ENCODE results near the gene HGS.
"Not testable (repeated sequence)": the region's sequence is repeated elsewhere in the genome, so short reads cannot be mapped to it uniquely, and the experiment has no call there.

Gene HGS

DNA sequence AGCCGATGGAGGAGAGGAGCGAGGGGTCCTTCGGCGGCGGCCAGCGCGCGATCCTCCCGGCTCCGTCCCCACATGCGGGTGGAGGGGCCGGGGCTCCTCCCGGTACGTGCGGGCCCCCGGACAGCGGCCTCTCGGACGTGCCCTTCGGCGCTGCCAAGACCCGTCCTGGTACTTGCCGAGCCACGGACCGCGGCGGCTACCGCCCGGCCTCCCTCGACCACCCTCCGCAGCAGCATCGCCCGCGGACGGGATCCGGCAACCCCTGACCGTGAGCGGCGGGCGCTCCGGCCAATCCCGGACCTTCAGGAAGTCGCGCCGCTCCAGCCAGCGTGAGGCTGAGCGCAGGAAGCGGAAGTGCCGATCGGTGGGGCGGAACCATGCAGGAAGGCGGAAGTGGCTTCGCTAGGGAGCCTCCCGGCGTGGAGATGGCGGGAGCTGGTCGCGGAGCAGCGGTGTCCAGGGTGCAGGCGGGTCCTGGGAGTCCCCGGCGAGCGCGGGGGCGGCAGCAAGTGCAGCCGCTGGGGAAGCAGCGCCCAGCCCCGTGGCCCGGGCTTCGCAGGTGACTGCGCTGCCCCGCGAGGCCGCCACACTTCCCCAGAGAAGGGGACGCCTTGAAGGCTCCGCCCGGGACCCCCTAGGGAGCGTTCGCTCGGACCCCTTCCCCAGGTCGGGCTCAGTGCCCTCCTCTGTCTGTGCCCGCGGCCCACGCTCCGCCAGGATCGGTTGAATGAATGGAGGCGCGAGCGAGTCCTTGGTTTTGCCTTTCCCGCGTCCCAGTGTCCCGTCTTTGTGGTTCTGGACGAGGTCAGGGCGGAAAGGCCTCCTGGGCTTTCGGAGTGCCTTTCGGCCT, 17.2 kb upstream of the HGS start, which contains the start of the genes CCDC137 and OXLD1:
CCDC137 (plus strand) TSS at position 396 of the 850 bp plus-strand sequence; CDS start at position 426, 30 bp downstream.
OXLD1 (minus strand) TSS at position 264 of the 850 bp plus-strand sequence; CDS start at position 236, 28 bp downstream.
- TF ChIP-seq, protein P1, sequence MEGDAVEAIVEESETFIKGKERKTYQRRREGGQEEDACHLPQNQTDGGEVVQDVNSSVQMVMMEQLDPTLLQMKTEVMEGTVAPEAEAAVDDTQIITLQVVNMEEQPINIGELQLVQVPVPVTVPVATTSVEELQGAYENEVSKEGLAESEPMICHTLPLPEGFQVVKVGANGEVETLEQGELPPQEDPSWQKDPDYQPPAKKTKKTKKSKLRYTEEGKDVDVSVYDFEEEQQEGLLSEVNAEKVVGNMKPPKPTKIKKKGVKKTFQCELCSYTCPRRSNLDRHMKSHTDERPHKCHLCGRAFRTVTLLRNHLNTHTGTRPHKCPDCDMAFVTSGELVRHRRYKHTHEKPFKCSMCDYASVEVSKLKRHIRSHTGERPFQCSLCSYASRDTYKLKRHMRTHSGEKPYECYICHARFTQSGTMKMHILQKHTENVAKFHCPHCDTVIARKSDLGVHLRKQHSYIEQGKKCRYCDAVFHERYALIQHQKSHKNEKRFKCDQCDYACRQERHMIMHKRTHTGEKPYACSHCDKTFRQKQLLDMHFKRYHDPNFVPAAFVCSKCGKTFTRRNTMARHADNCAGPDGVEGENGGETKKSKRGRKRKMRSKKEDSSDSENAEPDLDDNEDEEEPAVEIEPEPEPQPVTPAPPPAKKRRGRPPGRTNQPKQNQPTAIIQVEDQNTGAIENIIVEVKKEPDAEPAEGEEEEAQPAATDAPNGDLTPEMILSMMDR (IDR thresholded peaks at IDR 0.05; ENCODE audit: low read depth, low read length), result no peak
- peak within 1 kb of the TSS; percentile 92 to 94 for H3K4me3 ChIP-seq (replicated peaks in 1 of 2; ENCODE audit: low read depth in 2 of 2, low read length in 2 of 2)
- DNase-seq (ENCODE audit: low read depth in 2 of 2), result peak; percentile 96 to 98

DNA sequence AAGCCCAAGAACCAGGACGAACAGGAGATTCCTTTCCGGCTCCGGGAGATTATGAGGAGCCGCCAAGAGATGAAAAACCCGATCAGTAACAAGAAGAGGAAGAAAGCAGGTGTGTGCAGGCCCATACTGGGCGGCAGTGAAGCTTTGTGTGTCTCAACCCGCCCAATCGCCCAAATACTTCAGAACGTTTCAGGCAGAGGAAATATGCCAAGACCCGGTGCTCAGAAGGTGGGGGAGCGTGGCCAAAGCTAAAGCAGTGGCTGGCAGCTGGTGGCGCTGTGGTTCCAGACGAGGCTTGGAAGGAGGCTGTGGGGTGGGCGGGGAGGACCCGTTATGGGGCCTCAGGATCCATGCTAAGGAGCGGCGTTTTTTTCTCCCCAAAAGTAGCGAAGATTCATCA, 16.1 kb upstream of the HGS start:
- H3K4me3 ChIP-seq (replicated peaks in 1 of 2; ENCODE audit: low read depth in 2 of 2, low read length in 2 of 2), result no peak overlapping the region
- TF ChIP-seq, protein P1 (IDR thresholded peaks at IDR 0.05; ENCODE audit: low read depth, low read length), result no peak
- no peak for DNase-seq (ENCODE audit: low read depth in 2 of 2)

DNA sequence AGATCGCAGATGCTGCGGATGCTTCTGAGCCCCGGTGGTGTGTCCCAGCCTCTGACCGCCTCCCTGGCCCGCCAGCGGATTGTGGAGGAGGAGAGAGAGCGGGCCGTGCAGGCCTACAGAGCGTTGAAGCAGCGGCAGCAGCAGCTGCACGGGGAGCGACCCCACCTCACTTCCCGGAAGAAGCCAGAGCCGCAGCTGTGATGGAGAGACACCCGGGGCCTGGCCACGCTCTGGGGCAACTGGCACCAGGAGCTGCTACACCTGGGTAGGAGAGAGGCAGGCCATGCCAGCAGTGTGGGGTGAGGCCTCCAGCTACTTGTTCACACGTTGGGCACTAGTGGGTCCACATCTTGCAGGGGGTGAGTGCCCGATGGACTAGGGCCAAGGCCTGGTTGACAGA, 11.3 kb upstream of the HGS start:
- DNase-seq (ENCODE audit: low read depth in 2 of 2), result no peak
- TF ChIP-seq, protein P1 (IDR thresholded peaks at IDR 0.05; ENCODE audit: low read depth, low read length), result no peak
- no peak overlapping the region for H3K4me3 ChIP-seq (replicated peaks in 1 of 2; ENCODE audit: low read depth in 2 of 2, low read length in 2 of 2)

DNA sequence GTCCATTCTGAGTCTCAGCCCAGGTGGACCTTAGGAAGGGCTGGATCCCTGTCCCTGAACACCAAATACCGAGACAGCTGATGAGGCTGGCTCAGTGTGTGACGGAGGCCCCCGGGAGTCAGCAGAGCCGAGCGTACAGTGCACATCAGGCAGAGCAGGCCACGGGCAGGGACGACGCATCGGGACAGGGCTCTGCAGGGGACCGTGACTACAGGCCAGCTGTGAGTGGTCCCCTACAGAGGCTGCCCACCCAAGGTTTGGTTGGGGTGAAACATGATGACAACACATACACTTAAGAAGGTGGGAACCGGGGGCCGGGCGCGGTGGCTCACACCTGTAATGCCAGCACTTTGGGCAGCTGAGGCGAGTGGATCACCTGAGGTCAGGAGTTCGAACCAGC, 10.9 kb upstream of the HGS start:
- no peak overlapping the region for H3K4me3 ChIP-seq (replicated peaks in 1 of 2; ENCODE audit: low read depth in 2 of 2, low read length in 2 of 2)
- TF ChIP-seq, protein P1 (IDR thresholded peaks at IDR 0.05; ENCODE audit: low read depth, low read length), result no peak
- DNase-seq (ENCODE audit: low read depth in 2 of 2), result no peak

DNA sequence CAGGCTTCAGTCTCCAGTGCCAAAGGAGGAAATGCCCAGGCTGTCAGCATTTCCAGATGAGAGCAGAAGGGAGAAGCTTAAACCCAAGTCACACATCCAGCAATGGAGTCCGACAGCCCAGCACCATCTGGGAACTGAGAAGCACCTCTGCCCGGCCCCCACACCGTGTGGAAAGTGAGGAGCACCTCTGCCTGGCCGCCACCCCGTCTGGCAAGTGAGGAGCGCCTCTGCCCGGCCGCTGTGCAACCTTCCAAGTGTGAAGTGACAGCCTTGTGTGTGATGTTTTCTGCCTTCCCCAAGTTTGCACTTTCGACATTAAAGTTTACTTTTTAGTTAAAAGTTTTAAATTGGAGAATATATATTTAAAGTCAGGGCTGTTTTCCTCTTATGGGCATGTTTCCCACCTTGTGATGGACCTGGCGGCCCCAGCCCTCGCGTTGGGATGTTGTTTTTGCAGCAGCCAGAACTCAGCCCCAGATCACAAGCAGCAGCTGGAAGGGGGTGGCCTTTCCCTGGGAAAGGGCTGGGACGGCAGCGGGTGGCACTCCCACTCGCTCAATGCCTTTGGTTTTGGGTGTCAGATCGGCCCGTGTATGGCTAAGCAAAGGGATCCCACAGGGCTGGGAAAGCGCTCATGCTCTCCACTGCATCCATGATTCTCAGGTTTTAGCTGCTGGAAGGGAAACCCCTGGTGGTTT, 10.1 kb upstream of the HGS start:
- no peak overlapping the region for H3K4me3 ChIP-seq (replicated peaks in 1 of 2; ENCODE audit: low read depth in 2 of 2, low read length in 2 of 2)
- DNase-seq (ENCODE audit: low read depth in 2 of 2), result no peak
- TF ChIP-seq, protein P1 (IDR thresholded peaks at IDR 0.05; ENCODE audit: low read depth, low read length), result no peak

DNA sequence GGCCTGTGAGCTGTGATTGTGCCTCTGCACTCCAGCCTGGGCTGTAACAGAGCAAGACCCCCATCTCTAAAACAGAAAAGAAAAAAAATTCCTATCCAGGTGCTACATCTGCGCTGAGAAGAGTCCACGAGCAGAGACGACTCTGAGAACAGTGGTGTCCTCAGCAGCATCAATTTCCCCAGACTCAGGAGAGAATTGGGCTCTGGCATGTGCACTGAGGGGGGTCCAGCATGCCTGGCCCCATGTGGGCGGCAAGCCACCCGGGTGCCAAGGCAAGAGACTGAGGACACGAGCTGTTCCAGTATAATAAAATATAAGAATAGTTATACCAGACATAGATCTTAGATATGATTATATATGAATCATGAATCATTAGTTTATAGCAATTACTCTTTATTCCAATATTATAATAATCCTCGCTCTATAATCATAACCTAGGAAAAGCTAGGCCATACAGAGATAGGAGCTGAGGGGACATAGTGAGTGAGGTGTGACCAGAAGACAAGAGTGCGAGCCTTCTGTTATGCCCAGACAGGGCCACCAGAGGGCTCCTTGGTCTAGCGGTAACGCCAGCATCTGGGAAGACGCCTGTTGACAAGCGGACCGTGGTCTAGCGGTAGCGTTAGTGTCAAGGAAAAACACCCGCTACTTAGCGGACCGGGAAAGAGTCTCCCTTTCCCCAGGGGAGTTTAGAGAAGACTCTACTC, 8.1 kb upstream of the HGS start:
- DNase-seq (ENCODE audit: low read depth in 2 of 2), result peak; percentile 49 to 52
- TF ChIP-seq, protein P1 (IDR thresholded peaks at IDR 0.05; ENCODE audit: low read depth, low read length), result peak; percentile 54
- H3K4me3 ChIP-seq (replicated peaks in 1 of 2; ENCODE audit: low read depth in 2 of 2, low read length in 2 of 2), result not testable (repeated sequence)

All from cardiac fibroblast (primary cell).